Measurements from ENCODE around the gene MOSPD3. TPM values are rescaled to one million over a fixed set of nuclear protein-coding genes. Genes with fewer than 3 reads are reported as not detected.

Gene MOSPD3
- total RNA-seq, 4 donors from 2014 or later, result 7.6 to 22.4 (median 15.5) TPM

DNA sequence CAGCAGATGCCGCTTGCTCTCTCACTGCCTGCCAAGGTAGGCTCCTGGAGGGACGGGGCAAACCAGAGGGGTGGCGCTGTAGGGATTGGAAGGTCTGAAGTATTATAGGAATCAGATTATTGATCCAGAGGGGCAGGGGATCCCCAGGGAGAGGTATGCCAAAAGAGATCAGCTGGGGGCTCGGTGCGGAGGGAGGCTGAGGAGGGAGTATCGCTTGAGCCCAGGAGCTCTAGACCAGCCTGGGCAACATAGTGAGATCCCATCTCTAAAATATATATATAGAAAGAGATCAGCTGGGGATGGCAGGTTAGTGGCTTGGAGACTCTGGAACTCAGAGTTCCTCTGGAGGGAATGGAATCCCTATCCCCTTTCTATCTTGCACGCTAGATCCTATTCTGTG lies 17.2 kb upstream of the MOSPD3 start:
- H3K9me3 ChIP-seq, result no peaks in the 10 kb centered on the region
- no peak for DNase-seq
- intact Hi-C loops (cut with DNase I), result no loop called here
- no peak overlapping the region for H3K27ac ChIP-seq
- H3K36me3 ChIP-seq, result no peaks in the 10 kb centered on the region
- H3K4me1 ChIP-seq, result peaks cover 0 to 6% (median 4%) of the 10 kb centered on the region in 3 donors
- no peak overlapping the region for H3K4me3 ChIP-seq
- WGBS, 2 donors, result 94 to 99% methylated on average over 6 to 7 of the region's 7 CpGs
- H3K27me3 ChIP-seq, result peaks cover 0 to 11% (median 0%) of the 10 kb centered on the region in 4 donors
- TF ChIP-seq POLR2A (IDR thresholded peaks at IDR 0.05), result no peak
- TF ChIP-seq, protein P1, sequence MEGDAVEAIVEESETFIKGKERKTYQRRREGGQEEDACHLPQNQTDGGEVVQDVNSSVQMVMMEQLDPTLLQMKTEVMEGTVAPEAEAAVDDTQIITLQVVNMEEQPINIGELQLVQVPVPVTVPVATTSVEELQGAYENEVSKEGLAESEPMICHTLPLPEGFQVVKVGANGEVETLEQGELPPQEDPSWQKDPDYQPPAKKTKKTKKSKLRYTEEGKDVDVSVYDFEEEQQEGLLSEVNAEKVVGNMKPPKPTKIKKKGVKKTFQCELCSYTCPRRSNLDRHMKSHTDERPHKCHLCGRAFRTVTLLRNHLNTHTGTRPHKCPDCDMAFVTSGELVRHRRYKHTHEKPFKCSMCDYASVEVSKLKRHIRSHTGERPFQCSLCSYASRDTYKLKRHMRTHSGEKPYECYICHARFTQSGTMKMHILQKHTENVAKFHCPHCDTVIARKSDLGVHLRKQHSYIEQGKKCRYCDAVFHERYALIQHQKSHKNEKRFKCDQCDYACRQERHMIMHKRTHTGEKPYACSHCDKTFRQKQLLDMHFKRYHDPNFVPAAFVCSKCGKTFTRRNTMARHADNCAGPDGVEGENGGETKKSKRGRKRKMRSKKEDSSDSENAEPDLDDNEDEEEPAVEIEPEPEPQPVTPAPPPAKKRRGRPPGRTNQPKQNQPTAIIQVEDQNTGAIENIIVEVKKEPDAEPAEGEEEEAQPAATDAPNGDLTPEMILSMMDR (IDR thresholded peaks at IDR 0.05), result no peak

GRCh38 chr7:100598425-100598824 lies 13.9 kb upstream of the MOSPD3 start:
- intact Hi-C loops (cut with DNase I), result no loop called here
- no peak for DNase-seq
- WGBS, 2 donors, result 85 to 90% methylated on average over 4 of the region's 4 CpGs
- TF ChIP-seq POLR2A (IDR thresholded peaks at IDR 0.05), result no peak
- Histone ChIP-seq H3K27ac (no peak overlapping the region), H3K36me3 (no peaks in the 10 kb centered on the region), H3K27me3 (no peaks in the 10 kb centered on the region), H3K9me3 (no peaks in the 10 kb centered on the region), H3K4me1 (peaks cover 0 to 24% (median 14%) of the 10 kb centered on the region in 3 donors), H3K4me3 (no peak overlapping the region)

DNA sequence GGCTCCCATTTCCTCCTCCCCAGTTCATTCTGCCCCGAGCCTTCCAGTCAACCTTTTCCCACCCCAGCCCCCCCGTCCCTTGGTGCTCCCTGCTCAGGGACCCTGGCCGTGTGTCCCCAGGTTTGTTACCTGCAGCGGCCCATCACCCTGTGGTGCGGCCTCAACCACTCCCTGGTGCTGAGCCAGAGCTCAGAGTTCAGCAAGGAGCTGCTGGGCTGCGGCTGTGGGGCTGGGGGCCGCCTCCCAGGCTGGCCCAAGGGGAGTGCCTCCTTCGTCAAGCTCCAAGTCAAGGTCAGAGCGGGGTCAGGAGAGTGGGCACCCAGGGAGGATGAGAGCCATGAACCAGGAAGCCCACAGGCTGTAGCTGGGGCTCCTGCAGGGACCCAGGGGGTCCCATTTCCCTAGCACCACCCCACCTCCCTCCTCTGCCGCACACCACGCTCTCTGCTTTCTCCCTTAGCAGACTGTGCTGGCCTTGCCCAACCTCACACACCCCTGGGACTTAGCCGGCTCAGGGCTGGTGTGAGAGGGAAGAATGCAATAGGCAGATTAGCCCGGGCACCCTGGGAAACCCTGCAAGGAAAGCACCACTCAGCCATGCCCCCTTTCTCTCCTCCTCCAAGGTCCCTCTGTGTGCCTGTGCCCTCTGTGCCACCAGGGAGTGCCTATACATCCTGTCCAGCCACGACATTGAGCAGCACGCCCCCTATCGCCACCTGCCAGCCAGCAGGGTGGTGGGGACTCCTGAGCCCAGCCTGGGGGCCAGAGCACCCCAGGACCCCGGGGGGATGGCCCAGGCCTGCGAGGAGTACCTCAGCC lies 12.2 kb upstream of the MOSPD3 start:
- Histone ChIP-seq H3K4me3 (no peak overlapping the region), H3K36me3 (no peaks in the 10 kb centered on the region), H3K27ac (no peak overlapping the region), H3K9me3 (no peaks in the 10 kb centered on the region), H3K27me3 (no peaks in the 10 kb centered on the region), H3K4me1 (peaks cover 15 to 41% (median 23%) of the 10 kb centered on the region in 3 donors)
- 60 to 75% methylated on average over 5 of the region's 18 CpGs for WGBS, 2 donors
- TF ChIP-seq, protein P1 (IDR thresholded peaks at IDR 0.05), result no peak
- no peak for TF ChIP-seq POLR2A (IDR thresholded peaks at IDR 0.05)
- intact Hi-C loops (cut with DNase I), result no loop called here
- DNase-seq, result no peak

DNA sequence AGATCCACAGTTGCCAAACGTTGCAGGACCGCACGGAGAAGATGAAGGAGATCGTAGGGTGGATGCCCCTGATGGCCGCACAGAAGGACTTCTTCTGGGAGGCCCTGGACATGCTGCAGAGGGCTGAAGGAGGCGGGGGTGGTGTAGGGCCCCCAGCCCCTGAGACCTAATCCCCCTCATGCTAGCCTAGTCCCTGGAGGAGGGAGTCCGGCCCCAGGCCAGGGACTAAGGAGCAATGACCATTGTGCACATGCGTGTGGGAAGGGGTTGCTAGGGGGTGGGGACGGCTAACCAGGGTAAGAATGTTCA lies 11.7 kb upstream of the MOSPD3 start:
- no peaks in the 10 kb centered on the region for H3K9me3 ChIP-seq
- peaks cover 19 to 47% (median 28%) of the 10 kb centered on the region in 3 donors for H3K4me1 ChIP-seq
- intact Hi-C loops (cut with DNase I), result no loop called here
- no peak overlapping the region for H3K27ac ChIP-seq
- TF ChIP-seq, protein P1 (IDR thresholded peaks at IDR 0.05), result no peak
- no peak for TF ChIP-seq POLR2A (IDR thresholded peaks at IDR 0.05)
- WGBS, 2 donors, result 68 to 81% methylated on average over 3 to 6 of the region's 9 CpGs
- no peak for DNase-seq
- H3K4me3 ChIP-seq, result no peak overlapping the region
- no peaks in the 10 kb centered on the region for H3K27me3 ChIP-seq
- no peaks in the 10 kb centered on the region for H3K36me3 ChIP-seq

DNA sequence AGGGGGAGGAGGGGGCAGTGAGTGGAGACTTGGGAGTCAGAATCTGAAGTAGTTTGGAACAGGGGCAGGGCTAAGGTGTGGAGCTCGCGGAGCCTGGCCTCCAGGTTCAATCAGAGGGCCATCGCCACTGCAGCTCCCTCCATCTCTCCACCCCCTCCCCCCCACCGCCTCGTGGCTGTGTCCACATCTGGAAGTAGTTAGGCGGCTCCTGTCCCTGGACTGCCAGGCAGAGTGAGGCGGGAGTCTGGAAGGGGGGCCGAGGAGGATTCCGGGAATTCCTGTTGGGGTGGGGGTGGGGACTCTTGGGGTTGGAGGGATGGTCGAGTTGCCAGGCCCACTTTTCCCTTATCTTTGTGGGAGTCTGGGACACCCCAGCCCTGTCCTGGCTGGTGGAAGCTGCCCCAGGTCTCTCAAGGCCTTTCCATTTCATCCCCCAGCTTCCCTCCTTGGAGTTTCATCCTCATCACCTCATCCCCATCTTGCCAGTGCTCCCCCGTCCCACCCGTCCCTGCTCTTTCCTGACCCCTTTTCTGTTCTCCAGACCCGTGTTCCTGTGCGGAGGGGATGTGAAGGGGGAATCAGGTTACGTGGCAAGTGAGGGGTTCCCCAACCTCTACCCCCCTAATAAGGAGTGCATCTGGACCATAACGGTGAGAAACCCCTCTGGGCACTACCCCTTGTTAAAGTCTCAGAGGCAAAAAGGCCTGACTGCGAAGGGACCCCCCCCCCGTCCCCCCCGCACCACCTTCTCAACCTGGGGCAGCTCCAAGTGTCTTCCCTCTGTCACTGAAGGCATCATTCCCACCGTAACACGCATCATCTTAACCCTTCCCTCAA lies 9.2 kb upstream of the MOSPD3 start:
- intact Hi-C loops (cut with DNase I), result no loop called here
- Histone ChIP-seq H3K9me3 (no peaks in the 10 kb centered on the region), H3K27me3 (no peaks in the 10 kb centered on the region), H3K4me1 (peaks cover 19 to 51% (median 28%) of the 10 kb centered on the region in 3 donors), H3K36me3 (no peaks in the 10 kb centered on the region), H3K4me3 (peak overlapping the region in 3 of 4 donors; percentile 65 to 93 (median 71)), H3K27ac (peak overlapping the region; percentile 73 to 92 (median 88))
- 36 to 62% methylated on average over 9 to 11 of the region's 21 CpGs for WGBS, 2 donors
- TF ChIP-seq, protein P1 (IDR thresholded peaks at IDR 0.05), result no peak
- no peak for TF ChIP-seq POLR2A (IDR thresholded peaks at IDR 0.05)
- DNase-seq, result no peak

All from esophagus squamous epithelium (tissue), 5 donors.